ENCODE data around the gene IPPK.
"Not testable (repeated sequence)": the region's sequence is repeated elsewhere in the genome, so short reads cannot be mapped to it uniquely, and the experiment has no call there.

The IPPK gene

DNA sequence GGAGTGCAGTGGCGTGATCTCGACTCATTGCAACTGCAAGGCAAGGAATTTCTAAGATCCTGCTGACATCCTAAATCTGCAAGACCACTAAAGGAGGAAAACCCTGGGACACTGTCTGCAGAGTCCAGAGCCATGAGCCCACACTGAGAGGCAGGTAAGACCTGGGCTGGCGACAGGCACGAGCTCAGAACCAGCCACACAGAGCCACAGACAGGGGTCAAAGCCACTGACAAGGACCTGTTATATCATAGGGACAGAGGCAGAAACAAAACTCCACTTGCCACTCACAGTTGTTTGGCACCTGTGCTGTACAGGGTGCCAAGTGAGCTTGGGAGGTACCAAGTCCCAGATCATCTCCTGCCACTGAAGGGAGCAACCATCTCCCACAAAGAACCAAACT is 34.2 kb downstream of the IPPK start:
- DNase-seq: no peak

DNA sequence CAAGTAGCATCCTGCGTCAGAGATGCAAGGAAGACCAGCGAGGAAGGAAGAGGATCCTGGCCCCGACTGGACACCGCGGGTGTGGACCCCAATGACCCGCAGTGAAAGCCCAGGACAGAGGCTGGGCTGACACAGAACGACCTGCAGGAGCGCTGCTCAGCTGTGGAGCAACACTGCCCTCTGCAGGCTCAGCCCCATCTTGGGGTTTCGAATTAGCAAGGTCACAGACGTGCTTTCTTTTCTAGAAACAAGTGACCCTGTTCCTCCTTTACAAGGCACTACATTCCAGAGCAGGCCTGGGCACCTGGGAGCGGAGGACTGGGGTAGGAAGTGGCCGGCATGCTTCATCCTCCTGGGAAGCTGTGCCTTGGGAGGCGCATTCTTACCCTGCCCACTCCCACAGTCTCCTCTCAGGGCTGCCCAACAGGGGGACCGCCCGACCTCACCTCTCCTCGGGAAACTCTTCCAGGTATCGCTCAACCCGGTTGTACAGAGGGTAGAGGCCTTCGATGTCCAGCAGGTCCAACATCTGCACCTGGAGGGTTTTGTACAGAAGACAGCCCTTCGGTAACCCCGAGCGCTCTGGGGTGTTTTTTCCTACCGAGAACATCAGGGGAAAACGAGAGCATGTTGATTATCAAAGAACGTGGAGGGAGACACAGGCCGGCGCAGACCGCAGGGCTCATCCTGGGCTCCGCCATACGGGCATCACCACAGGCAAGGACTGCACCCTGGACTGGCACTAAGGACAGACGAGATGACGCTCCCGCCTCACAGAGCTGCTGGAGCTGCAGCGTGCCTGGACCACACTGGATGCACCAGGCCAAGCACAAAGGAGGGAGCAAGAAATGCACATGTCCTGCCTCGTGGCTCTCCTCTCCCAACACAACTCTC is 35.0 kb downstream of the IPPK start:
- peak; percentile 18 to 21 for DNase-seq

DNA sequence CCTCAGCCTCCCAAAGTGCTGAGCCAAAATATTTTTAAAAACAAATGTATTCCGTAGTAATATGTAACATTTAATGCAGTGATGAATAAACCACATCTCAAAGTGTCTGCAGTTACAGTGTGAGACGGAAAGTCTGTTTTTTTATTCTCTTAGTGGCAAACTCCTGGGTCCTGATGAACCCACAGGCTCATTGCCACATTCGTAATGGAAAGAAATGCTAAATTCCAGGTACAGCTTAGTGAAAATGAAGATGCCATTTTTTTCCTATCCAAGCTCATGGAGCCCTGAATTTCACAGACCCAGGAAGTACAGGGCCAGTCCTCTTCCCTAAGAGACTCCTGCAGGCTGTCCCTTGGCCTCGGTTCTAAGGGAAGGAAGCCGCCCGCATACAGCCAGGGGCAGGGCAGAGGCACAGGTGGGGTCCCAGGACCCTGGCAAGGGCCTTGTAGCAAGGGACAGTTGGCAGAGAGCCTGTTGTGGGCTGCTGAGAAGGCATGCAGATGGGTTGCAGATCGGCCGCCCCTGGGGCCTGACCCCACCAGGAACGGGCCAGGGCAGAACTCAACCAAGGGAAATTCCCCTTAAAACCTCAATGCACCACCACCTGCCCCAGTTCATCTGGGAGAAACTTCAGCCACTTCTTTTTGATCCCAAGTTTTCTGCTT is 36.2 kb downstream of the IPPK start:
- DNase-seq: no peak

DNA sequence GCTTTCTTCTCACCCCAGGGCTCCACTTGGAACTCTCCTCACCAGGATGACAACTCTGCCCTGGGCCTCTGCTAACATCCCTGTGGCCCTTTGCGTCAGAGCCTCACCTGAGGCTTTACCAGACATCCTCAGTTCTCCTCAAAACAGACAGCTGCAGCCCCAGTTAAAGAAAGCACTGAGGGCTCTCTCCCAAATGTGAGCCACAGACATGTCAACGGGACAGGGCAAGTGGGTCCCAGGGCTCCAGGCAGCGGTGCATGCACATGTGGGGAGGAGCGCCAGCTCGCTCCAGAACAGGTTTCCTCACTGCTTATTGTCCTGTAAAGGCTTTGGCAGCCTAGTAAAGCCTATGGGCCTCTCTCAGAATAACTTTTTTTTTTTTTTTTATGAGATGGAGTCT is 37.3 kb downstream of the IPPK start:
- no peak for DNase-seq

DNA sequence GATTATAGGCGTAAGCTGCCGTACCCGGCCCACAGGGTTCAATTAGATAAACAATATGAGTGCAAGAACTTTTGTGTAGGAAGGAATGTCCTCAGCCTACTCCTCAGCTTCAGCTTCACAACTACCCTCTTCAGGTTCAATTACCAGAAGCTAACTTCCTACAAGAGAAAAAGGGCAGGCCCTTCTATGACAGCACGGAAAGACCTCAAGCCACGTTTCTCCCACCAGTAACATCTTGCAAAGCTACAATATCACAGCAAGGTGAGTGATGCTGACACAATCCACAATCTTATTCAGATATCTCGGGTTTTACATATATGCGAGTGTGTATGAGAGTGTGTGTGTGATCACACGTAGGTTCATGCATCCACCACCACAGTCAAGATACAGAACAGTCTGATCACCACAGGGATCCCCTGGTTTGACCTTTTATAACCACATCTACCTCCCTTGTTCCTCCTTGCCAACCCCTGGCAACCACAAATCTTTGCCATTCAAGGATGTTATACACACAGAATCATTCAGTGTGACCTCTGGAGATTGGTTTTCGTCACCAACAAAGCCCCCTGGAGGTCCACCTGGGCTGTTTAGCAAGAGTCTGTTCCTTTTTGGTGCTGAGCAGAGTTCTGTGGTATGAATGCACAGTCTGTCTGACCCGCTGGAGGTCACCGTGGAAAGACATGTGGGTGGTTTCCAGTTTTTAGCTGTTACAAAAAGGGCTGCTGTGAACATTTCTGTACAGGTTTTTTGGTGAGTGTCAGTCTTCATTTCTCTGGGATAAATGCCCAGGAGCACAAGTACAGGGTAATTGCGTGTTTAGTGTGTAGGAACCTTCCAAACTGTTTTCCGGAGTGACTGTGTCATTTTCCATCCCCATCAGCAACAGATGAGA is 38.2 kb downstream of the IPPK start:
- DNase-seq: no peak

DNA sequence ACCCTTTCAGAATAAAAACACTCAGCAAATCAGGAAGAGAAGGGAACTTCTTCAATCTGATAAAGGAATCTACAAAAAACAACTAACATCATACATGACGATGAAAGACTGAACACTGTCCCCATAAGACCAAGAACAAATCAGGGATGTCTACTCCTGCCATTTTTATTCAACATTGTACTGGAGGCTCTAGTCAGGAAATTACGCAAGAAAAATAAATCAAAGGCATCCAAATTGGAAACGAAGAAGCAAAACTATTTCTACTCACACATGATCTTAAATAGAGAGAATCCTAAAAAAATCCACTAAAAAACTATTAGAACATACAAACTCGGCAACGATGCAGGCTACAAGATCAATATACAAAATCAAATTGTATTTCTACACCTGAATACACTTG is 42.3 kb downstream of the IPPK start:
- no peak for DNase-seq

DNA sequence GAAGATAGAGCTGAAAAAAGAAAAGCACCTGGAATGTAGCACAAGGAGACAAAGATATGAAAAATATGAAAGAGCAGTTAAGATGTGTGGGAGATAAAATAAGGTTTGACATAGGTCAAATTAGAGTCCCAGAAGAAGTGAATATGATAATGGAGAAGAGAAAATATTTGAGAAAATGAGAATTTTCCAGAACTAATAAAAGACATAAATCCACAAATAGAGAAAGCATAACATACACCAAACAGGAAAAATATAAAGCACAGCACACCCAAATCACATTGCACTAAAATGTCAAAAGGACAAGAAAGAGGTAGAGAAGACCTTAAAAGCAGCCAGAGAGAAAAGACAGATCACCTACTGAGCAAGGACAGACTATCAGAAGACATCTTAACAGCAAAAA is 43.4 kb downstream of the IPPK start:
- no peak for DNase-seq

DNA sequence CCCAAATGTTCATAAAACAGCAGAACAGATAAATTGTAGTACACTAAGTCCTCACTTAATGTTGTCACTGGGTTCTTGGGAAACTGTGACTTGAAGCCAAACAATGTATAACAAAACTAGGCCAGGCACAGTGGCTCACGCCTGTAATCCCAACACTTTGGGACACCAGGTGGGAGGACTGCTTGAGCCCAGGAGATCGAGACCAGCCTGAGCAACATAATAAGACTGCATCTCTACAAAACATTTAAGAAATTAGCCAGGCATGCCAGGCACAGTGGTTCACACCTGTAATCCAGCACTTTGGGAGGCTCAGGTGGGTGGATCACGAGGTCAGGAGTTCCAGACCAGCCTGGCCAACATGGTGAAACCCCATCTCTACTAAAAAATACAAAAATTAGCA is 46.0 kb downstream of the IPPK start:
- DNase-seq: not testable (repeated sequence)

DNA sequence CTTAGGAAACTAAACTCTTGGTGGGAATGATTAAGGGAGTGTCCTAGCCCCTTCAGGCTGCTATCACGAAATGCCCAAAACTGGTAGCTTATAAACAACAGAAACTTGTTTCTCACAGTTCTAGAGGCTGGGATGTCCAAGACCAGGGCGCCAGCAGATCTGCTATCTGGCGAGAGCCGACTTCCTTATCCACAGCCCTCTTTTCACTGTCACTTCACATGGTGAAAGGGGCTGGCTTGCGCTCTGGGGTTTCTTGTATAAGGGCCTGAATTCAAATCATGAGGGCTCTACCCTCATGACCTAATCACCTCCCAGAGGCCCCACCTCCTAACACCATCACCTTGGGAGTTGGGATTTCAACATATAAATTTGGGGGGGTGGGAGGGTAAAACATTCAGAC is 49.1 kb downstream of the IPPK start:
- DNase-seq: no peak

DNA sequence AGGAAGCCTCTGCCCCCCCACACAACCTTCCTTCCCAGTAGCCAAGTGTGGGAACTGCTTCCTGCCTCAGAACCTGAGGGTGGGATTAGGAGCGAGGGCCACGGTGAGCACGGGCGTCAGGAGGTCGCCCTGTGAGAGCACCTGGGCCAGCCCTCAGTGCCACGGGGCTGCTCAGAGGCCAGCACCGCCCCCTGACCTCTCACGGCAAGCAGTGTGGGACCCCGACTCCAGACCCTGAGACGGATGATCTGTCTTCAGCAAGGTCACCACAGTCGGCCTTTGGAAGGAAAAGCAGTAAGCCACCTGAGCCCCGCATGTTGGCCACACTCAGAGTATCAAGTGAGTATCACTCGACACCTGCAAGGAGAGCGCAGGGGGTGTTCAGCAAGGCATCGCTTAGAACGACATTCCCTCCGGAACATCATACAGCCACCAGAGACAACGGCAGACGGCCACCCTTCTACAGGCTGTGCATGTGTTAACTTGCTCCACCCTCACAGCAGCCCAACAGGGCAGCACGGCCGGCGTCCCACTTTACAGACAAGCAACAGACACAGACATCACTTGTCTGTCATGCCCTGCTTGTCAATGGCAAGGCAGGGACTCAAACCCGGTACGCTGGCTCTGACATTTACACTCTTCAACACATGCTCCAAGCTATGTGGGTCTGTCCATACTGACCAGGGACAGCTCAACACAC is 50.2 kb downstream of the IPPK start:
- no peak for DNase-seq

DNA sequence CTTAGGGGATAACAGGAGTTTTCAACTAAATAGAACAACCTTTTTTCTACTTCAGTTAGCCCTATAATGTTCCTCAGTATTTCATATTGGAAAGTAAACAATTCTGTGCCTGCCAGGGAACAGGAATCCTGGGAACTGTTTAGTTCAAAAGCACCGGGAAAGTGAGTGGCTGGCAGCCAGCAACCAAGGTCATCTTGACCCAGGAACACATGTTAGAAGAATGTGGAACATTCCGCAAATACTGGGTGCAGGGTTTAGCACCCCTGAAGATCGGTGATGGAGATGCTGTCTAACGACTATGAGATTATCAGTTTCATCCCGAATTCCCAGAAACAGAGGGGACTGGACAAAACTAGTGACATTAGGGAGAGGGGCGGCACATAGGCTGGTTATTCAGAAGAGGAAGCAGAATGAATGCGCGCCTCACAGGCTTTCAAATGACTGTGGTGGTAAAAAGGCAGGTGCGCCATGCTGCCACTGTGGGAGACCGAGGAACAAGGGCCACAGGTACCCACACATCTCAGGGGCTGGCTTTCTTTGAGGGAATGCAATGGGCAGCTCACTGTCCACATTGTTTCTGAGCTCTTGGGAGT is 51.2 kb downstream of the IPPK start:
- no peak for DNase-seq

DNA sequence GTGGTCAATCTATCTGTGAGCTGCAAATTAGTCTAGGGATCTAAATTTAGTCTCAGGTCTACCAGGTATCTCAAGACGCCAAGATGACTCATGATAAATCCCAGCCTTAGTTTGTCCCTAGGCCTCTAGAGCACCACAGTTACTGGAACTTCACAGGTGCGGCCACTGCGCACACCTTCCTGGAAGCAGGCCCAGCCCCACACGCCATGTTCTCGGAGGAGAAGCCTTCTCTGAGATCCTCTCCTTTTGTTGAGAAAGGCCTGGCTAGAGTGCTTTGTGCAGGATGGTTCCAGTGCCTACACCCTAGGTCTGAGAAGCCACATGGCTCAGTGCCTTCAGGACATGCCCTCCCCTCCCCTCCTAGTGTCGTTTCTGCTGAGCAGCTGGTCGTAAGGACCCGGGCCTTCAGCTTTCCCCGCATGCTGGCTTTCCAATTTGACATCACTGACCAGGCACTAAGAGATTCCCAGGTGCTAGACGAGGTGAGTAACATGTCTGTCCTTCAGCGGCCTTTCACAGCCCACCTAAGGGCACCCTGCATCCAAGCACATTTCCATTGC is 51.9 kb downstream of the IPPK start:
- no peak for DNase-seq

DNA sequence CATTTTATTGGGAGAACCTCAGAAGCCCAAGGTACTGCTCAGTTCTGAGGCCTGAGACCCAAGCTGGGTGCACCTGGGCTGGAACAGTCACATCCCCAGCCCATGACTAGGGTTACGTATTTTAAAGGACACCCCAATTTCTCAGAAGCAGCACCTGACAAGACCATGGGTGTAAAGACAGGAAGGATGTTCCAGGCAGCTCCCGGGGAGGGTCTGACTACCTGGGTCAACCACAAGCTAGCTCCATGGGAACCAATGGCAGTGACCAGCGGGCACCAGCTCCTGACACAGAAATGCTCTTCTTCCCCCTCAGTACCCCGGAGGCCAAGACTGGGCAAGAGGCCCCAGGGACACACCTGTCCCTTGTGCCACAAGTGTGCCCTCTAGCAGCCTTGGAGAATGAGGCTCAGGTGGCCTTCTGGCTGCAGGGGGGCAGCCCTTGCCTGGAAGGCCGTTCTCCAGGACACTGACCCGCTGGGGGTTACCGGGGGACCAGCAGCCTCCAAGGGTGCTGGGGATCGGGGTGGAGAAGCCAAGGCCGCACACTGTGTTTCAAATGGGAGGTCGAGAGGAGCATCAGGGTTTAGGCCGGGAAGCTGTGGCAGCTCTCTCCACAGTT is 52.6 kb downstream of the IPPK start:
- DNase-seq: no peak

DNA sequence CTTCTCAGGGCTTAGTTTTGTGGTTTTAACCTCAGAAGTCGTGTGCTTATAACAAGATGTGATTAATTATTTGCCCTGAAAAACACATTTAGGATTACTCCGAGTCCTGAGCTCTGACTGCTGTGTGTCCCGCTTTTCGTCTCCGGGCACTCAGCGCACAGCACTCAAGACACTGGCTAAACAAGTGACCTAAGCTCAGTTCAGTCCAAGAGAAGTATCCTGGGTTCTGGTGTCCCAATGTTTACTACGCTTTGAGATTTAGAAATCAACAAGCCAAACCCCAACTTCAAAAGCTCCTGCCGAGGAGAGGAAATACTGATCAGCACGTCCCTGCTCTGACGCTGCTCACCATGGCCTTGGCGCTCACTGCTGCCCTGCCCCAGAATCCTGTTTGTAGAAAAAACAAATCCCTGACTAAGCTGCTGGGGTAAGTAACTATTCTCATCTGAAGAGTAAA is 53.2 kb downstream of the IPPK start:
- no peak for DNase-seq

DNA sequence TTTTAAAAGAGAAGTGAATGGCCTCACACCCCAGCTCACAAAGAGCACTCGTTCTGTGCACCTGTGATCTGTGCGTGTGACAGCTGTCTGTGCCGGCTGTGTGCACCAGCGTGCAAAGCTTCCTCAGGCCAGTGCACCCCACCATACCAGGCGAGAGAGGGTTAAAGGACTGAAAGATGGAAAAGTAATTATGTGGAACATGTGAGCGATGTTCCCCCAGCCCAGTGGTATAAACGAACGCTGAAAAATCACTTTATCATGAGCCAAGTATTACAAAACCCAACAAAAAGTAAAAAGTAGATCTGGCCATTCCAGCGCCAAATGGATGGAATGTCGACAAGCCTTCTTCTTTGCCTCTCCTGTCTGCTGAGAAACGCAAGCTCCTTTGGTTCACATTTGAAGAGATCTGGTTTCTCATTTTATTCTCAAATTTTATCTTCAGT is 53.7 kb downstream of the IPPK start:
- DNase-seq: no peak

DNA sequence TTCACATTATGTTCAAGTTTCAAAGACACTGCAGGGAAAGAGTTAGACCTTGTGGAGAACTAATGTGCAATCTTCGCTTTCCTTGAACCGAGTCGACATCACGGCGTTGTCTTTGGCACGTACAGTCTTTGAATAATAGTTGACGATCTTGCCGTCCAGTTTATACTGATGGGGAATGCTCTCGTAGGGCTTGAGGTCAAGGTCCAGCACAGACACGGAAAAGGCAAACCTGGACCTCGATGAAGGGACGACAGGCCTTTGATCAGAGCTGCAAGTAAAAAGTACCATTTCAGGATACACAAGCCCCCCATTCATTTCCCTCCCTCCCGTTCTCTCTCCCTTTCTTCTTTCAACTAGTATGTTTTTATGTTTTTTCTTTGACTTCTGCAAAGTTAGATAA is 54.1 kb downstream of the IPPK start:
- DNase-seq: no peak

DNA sequence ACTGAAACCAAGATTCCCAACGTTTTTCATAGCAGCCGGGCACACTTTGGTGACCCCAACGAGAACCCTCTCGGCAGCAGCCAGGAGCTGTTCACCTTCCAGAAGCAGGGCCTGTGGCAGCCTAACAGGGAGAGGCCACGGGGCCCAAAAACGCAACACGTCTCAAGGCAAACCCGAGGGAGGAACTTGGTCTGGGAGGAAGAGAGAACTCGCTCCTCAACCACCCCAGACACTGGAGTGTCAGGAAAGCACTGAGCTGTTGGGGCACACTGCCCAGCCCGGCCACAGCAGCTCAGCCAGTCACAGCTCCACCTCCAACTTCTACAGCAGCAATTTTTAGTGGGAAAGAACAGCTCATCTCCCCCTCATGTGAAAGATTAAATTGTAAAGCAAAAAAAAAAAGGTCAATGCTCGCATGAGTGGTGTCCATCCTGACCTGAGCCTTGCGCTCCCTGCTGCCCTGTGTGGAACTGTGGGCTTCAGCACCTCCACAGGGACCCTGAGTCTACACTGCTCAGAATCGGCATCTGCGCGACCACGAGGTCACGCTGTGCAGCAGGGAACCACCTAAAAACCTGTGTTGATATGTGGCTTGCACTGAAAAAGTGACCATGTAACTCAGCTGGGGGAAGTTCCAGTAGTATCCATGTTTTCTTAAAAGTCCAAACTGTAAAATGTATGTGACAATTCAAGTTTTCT is 55.0 kb downstream of the IPPK start:
- DNase-seq: no peak

DNA sequence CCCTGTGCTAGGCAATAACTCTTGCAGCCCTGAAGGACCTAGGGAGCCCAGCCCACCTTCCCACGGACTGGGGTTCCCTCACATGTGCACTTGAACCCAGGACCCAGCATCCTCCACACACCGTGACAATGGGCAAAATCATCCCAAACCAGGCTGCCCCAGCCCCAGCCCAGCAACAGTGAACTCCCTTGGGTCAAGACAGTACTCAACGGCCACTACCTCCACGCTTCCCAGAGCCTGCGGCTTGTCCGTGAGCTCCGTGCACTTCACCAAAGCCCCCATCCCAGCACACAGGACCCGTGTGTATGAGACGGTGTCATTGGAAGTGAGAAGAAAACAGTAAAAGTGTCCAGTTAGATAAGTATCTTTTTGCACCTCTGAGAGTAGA is 55.8 kb downstream of the IPPK start:
- no peak for DNase-seq

DNA sequence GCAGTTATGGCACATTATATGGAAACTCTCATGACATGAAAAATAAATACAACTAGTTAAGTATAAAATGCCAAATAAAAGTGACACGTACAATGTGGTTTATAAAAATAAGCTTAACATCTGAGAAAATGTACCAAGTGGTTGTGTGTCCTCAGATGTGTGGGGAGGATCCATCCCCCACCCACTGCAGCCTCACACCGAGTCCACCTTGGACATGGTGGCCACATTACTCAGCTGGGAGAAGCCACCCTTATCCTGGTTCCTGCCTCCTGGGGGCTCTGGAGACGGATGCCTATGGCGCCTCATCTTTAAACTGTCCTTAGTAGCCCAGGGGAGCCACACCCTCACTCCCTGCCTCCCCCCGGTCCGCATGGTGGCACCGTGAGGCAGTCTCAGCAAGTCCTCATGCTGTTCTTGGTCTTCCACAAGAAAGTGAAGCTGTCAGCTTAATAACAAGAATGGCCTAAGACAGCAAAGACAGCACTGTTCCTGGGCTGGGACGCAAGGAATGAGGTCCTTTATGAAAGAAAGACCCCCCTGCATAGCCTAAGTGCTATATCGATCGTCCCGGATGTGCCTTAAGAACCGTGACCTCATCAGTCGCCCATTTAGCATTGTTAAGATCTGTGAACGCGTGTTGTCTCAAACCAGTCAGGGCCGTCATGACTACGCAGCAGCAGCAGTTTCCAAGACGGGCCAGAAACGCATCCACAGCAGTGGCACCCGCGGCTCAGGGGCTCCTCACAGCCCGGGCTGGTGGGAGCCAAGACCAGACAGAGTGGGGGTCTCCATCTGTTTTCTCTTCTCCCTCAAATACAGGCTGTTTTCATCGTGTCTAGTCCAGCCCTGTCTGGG is 56.4 kb downstream of the IPPK start:
- DNase-seq: no peak

DNA sequence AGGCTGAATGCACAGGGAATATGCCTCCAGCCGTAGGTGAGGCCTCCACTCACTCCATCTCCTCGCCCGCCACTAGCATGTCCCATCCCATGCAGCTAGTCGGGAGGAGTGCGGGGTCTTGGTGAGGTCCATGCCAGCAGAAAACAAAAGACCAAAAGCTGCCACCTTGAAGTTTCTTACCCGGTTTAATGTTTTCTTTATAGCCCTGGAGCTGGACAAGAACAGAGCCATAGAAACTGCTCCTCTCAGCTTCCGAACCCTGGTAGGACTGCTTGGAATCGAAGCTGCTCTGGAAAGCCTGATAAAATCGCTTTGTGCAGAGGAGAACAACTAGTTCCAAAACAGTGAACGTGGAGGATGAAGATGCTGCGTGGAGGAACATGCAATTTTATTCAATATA is 57.1 kb downstream of the IPPK start:
- no peak for DNase-seq
